Brain pericyte (primary cell): ENCODE measurements around the gene NATD1.

Experiments used
- DNase-seq: peaks from one replicate; pipeline ENCODE4 v3.0.0-alpha.2; 2012; ENCODE audit warnings: low read depth, low spot score

Gene NATD1, protein sequence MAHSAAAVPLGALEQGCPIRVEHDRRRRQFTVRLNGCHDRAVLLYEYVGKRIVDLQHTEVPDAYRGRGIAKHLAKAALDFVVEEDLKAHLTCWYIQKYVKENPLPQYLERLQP

GRCh38 chr17:21252796-21253645 lies at the start of gene NATD1:
NATD1 (minus strand) TSS chr17:21253410; CDS start chr17:21253264, 146 bp downstream.
- no peak for DNase-seq

GRCh38 chr17:21301593-21302550 lies 48.7 kb upstream of the NATD1 start:
- no peak for DNase-seq

DNA sequence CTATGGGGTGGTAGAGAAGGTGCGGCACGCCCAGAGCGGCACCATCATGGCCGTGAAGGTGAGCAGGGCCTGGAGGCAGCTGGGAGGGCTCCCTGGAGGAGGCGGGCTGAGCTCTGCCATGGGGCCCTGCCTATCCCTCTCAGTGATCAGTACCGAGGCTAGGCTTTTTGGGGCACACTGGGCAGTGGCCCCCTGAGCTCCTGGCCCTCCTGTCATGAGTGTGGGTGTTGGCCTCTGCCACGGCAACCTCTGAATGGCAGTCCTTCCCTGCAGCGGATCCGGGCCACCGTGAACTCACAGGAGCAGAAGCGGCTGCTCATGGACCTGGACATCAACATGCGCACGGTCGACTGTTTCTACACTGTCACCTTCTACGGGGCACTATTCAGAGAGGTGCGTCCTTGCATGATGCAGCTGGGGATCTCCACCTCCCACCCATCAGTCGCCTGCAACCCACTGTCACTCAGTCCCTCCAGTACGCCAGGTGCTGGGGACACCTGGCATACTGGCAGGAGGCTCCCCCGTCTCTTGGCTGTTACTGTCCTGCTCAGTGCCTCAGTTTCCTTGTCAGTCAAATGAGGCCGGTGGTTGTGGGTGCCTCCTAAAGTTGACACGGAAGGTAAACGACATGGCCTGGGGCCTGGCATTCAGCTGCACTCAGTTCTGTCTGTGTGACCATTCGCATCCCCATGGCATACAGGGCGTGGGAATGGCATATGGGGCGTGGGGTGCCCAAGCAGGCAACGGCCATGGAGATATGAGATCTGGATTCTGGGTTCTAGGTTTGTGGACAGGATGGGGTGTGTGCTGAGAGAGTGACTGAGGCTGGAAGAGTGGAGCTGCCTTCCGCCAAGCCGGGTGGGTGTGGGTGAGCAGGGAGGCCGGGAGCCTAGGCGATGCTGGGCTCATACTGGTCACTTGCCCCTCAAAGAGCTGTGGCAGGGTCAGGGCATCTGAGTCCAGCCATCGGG lies 47.7 kb upstream of the NATD1 start:
- DNase-seq, result no peak

DNA sequence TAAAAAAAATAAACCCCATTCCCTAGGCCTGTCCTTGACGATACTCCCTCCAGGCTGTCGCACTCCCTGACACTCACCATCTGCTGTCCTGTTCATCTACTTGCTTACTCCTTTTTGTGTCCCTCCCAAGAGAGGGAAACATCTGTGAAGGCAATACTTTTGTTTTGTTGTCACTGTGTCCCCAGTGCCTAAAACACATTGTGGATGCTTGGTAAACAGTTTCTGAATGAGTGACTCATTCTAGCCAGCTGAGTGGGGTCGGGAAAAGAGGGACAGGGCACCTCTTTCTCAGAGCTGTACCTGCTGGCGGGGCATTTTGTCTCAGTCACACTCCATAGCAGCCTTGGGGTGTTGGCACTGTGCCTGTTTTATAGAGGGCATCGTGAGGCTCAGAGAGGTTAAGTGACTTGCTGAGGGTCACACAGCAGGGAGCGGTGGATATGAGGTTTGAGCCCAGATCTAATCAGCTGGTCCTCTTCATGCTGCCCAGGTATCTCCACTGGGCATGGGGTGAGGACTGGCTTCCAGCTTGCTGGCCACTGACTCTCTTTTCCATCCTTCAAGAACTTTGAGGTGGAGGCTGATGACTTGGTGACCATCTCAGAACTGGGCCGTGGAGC lies 46.9 kb upstream of the NATD1 start:
- no peak for DNase-seq

GRCh38 chr17:21298983-21299519 lies 45.8 kb upstream of the NATD1 start:
- DNase-seq, result no peak

- DNase-seq, result no peak
These were observed 45.1 kb upstream of the NATD1 start for GRCh38 chr17:21298056-21298982.

DNA sequence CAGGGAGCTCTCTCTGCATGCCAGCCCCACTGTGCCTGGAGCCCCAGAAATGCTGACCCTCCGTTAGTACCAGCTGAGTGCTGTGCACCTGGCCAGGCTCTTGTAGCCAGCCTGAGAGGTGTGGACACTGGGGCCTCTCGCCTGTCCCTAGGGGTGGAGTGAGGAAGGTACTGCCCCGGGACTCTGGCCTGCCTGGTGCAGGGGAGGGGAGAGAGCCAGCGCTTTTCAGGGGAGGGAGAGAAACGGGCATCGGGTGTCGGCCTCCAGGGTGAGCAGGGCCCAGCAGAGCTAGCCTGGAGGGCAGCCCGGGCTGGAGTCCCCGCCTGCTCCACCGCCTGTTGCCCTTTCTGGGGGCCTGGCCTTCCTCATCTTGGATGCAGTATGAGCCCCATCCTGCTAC lies 44.4 kb upstream of the NATD1 start:
- no peak for DNase-seq

DNA sequence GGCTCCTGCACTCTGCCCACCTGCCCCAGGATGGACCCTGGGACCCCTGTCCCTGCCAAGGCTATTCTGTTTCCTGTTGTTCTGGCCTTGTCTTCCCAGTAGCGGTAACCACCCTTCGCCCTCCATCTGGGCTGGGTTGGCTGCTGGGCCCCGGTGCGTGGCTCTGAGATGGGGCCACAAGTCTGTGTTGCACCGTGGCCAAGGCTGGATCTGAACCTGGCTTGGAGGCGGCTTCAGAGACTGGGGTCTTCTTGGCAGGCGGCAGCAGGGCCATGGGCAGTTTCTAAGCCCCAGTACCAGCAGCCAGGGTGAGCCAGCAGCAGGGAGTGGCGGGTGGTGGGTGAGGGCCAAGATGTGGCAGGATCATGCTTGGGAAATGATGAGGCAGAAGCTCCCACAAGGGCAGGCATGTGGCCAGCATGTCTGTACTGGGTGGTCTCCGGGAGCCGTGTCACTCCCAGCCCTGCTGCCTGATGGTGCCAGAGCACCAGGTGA lies 43.9 kb upstream of the NATD1 start:
- DNase-seq, result no peak

DNA sequence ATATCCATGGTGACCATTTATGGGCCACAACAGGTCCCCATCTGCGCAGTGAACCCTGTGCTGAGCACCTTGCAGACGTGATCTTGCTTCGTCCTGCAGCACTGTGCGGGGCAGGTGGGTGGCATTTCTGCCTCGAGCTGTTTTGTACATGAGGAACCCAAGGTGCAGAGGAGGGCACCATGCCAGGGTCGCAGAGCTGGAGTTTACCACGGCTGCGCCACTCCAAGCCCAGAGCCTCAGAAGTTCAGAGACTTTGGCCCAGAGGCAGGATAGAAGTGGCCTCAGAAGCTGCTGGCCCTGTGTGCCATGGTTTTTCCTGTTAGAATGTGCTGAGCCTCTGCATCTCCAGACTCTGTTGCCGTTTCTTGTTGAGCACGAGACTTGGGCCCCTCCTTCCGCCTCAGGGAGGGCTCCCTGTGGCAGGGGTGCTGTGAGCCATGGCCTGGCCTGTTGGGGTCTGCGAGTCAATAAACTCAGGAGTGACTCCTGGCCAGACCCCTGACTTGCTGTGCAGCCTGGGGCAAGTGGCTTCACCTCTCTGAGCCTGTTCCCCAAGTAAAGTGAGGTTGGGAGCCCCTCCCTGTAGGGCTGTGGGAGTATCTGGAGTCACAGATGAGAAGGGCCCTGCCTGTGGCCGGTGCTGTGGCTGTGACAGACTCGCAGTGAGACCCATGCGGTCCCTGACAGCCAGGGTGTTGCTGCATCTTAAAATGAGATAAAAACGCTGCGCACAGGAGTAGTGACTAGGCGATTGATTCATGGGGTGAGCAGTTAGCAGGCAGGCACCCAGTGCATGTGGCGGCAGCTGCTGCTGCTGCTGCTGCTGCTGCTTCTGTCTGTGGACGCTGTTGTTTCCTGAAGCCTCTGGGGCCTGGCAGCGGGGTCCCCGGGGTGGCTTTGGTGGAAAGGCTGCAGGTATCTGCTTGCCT lies 43.2 kb upstream of the NATD1 start:
- DNase-seq, result no peak

GRCh38 chr17:21295036-21295952 lies 42.1 kb upstream of the NATD1 start:
- DNase-seq, result no peak

- no peak for DNase-seq
These were observed 41.3 kb upstream of the NATD1 start for GRCh38 chr17:21294321-21295035.

GRCh38 chr17:21293831-21294210 lies 40.6 kb upstream of the NATD1 start:
- no peak for DNase-seq

DNA sequence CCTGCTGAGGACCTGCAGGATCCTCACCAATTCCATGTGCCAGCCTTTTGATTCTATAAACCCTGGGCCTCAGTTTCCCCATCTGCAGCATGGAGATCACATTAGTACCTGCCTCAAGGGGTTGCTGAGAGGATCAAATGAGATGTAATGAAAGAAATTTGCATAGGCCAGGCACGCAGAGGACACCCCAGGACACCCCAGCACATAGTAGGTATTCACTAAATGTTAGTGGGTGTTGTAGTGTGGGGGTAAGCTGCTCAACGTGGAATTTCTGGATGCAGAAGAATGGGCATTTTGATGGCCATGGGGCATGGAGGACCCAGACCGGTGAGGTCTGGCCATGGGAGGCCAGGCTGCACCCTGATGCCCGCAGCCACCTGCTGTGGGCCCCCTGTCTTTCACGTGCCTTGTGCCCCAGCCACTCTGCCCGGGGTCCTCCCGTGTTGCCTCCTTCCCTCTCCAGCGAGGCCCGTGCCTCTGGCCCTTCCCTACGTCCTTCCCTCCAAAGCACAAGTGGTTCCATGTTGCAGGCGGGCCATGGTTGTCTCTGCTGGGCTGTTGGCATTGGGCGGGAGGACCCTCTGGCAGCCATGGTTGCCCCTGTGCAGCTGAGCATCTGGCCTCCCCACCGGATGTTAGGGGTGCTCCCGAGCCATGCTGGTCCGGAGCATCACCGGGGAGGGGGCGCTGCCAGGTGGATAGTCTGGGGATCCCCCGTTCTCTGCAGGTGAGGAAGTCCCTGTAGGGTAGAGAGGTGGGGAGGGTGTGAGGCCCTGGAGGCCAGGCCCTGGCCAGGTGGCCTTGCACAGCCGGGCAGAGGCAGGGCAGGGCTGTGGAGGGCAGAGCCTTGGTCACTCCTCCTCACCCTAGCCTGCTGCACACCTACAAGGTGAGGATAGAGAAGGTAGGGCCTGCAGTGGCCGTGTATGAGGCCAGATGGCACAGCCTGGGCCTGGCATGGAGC lies 39.9 kb upstream of the NATD1 start:
- no peak for DNase-seq

GRCh38 chr17:21291862-21292261 lies 38.7 kb upstream of the NATD1 start:
- DNase-seq, result no peak

DNA sequence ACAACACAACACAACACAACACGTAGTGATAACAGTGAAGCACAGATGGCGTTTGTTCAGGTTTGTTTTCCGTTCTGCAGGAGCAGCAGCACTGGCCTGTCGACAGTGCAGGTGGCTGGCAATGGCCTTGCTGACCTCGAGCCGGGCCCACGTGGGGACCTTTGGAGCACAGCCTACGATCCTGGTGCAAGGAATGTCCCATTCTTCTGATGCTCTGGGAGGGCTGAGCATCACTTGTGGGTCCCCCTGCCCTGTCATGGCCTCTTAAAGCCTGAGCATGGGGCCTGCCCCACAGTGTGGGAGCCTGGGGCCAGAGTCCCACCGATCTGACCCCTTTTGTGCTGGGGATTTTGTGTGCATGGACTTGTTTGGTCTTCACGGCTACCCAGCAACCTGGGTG lies 38.1 kb upstream of the NATD1 start:
- no peak for DNase-seq
